ENCODE results near the gene CSNK2A3.

The CSNK2A3 gene

GRCh38 chr11:11395126-11395525 lies 42.1 kb upstream of the CSNK2A3 start:
- Histone ChIP-seq H3K9me2 (replicated peaks; ENCODE audit: low read depth, low read length) (no peaks in the 10 kb centered on the region), H4K20me1 (ENCODE audit: insufficient read depth, low read length, poor library complexity, severe bottlenecking) (no peaks in the 10 kb centered on the region), H3K36me3 (ENCODE audit: insufficient read depth, low read length) (no peaks in the 10 kb centered on the region), H3K79me2 (ENCODE audit: insufficient read depth, low read length) (no peaks in the 10 kb centered on the region), H3K9me3 (ENCODE audit: insufficient read depth, low read depth, low read length) (no peaks in the 10 kb centered on the region), H3F3A (ENCODE audit: low read depth) (no peaks in the 10 kb centered on the region), H3K4me2 (ENCODE audit: low read depth, low read length, poor library complexity, severe bottlenecking) (no peak overlapping the region), H3K4me3 (ENCODE audit: low read length, poor library complexity, severe bottlenecking) (no peak overlapping the region), H3K9ac (ENCODE audit: low read depth, low read length, poor library complexity, severe bottlenecking) (no peak overlapping the region), H3K27me3 (ENCODE audit: insufficient read depth, low read length, poor library complexity, severe bottlenecking) (no peaks in the 10 kb centered on the region), H3K4me1 (ENCODE audit: insufficient read depth, low read length, poor library complexity, severe bottlenecking) (no peaks in the 10 kb centered on the region), H2AFZ (ENCODE audit: low read length) (no peak overlapping the region)
- no peak for TF ChIP-seq EZH2phosphoT487 (IDR thresholded peaks at IDR 0.05; ENCODE audit: borderline replicate concordance)
- no peak for TF ChIP-seq CTCF (conservative IDR thresholded peaks at IDR 0.05; ENCODE audit: low read length)

DNA sequence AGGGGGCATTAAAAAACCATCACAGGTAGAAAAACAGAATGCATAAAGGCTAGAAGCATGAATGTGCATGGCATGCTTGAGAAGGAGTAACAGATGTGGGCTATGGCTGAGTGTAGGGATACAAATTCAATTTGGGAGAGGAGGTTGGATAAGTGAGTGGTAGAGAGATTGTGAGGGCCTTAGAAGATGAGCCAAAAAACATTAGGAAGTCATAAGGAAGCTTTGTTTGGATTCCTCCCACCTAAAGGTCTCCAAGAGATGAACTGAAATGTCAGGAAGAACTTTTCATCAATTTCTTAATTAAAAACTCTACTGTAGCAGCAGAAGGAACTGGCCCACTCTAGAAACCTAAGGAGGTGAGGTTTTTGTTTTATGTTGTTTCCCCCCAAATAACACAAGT lies 41.2 kb upstream of the CSNK2A3 start:
- H3F3A ChIP-seq (ENCODE audit: low read depth): no peaks in the 10 kb centered on the region
- H3K9ac ChIP-seq (ENCODE audit: low read depth, low read length, poor library complexity, severe bottlenecking): no peak overlapping the region
- no peak overlapping the region for H3K4me3 ChIP-seq (ENCODE audit: low read length, poor library complexity, severe bottlenecking)
- no peaks in the 10 kb centered on the region for H3K79me2 ChIP-seq (ENCODE audit: insufficient read depth, low read length)
- H3K36me3 ChIP-seq (ENCODE audit: insufficient read depth, low read length): no peaks in the 10 kb centered on the region
- H2AFZ ChIP-seq (ENCODE audit: low read length): no peak overlapping the region
- H3K9me2 ChIP-seq (replicated peaks; ENCODE audit: low read depth, low read length): no peaks in the 10 kb centered on the region
- no peaks in the 10 kb centered on the region for H3K9me3 ChIP-seq (ENCODE audit: insufficient read depth, low read depth, low read length)
- TF ChIP-seq CTCF (conservative IDR thresholded peaks at IDR 0.05; ENCODE audit: low read length) (no peak), EZH2phosphoT487 (IDR thresholded peaks at IDR 0.05; ENCODE audit: borderline replicate concordance) (no peak)
- no peaks in the 10 kb centered on the region for H4K20me1 ChIP-seq (ENCODE audit: insufficient read depth, low read length, poor library complexity, severe bottlenecking)
- H3K4me2 ChIP-seq (ENCODE audit: low read depth, low read length, poor library complexity, severe bottlenecking): no peak overlapping the region
- no peaks in the 10 kb centered on the region for H3K4me1 ChIP-seq (ENCODE audit: insufficient read depth, low read length, poor library complexity, severe bottlenecking)
- H3K27me3 ChIP-seq (ENCODE audit: insufficient read depth, low read length, poor library complexity, severe bottlenecking): no peaks in the 10 kb centered on the region

- no peaks in the 10 kb centered on the region for H3K9me3 ChIP-seq (ENCODE audit: insufficient read depth, low read depth, low read length)
- no peak overlapping the region for H2AFZ ChIP-seq (ENCODE audit: low read length)
- H3K4me2 ChIP-seq (ENCODE audit: low read depth, low read length, poor library complexity, severe bottlenecking): no peak overlapping the region
- H3K4me1 ChIP-seq (ENCODE audit: insufficient read depth, low read length, poor library complexity, severe bottlenecking): no peaks in the 10 kb centered on the region
- no peaks in the 10 kb centered on the region for H3K79me2 ChIP-seq (ENCODE audit: insufficient read depth, low read length)
- no peaks in the 10 kb centered on the region for H4K20me1 ChIP-seq (ENCODE audit: insufficient read depth, low read length, poor library complexity, severe bottlenecking)
- H3K9ac ChIP-seq (ENCODE audit: low read depth, low read length, poor library complexity, severe bottlenecking): no peak overlapping the region
- H3F3A ChIP-seq (ENCODE audit: low read depth): no peaks in the 10 kb centered on the region
- H3K36me3 ChIP-seq (ENCODE audit: insufficient read depth, low read length): no peaks in the 10 kb centered on the region
- no peak overlapping the region for H3K4me3 ChIP-seq (ENCODE audit: low read length, poor library complexity, severe bottlenecking)
- TF ChIP-seq EZH2phosphoT487 (IDR thresholded peaks at IDR 0.05; ENCODE audit: borderline replicate concordance) (no peak), CTCF (conservative IDR thresholded peaks at IDR 0.05; ENCODE audit: low read length) (no peak)
- no peaks in the 10 kb centered on the region for H3K9me2 ChIP-seq (replicated peaks; ENCODE audit: low read depth, low read length)
- H3K27me3 ChIP-seq (ENCODE audit: insufficient read depth, low read length, poor library complexity, severe bottlenecking): no peaks in the 10 kb centered on the region
Observed at GRCh38 chr11:11391796-11392463, 38.9 kb upstream of the CSNK2A3 start.

All from Loucy (cell line).